Measurements from ENCODE around the gene BANF1. TPM values are rescaled to one million over a fixed set of nuclear protein-coding genes. Genes with fewer than 3 reads are reported as not detected.
"Not testable (repeated sequence)": the region's sequence is repeated elsewhere in the genome, so short reads cannot be mapped to it uniquely, and the experiment has no call there.

BANF1 gene
- polyA plus RNA-seq, 1 donor: 233 TPM

DNA sequence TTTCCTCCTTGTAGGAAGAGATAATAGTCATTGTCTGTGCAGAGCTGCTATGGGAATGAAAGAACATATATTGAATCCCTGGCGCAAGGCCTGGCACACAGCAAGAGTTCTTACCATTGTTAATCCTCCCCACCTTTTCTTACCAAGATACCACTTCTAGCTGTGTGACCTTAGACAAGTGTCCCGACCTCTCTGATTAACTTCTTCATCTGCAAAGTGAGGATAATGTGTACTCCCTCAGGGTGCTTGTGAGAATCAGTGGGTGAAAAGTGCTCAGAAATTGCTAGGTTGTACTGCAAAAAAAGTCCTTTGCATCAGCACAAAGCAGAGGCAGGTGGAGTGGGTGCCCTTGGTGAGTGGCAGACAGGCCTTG lies 5.8 kb downstream of the BANF1 start:
- no peak for DNase-seq

DNA sequence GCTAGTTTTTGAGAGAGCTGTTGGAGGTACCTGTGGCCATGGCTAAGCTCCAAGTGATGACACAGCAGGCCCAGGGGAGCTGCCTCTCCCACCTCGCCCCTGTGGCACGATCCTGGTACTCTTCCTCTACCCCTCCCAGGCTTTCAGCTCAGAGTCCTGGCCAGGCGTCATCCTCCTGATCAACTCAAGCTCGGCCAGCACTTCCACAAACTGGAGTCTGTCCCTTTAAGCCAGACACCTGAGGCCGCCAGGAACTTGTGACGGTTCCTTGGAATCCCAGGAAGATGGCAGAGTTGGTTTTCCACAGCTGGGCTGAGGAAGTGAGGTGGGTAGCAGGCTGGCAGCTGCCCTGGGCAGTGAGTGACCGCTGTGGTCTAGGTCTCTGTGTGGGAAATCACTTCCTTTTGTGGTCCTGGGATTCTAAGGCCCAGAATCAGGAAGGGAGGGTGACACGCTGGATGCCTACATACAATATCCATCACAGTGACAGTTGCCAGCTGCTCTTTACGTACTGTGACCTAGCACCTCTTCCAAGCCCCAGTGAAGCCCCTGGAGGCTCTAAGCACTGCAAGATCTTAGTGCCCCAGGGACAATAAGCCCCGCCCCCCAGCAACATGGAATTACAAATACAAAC lies 6.3 kb downstream of the BANF1 start:
- DNase-seq: no peak

DNA sequence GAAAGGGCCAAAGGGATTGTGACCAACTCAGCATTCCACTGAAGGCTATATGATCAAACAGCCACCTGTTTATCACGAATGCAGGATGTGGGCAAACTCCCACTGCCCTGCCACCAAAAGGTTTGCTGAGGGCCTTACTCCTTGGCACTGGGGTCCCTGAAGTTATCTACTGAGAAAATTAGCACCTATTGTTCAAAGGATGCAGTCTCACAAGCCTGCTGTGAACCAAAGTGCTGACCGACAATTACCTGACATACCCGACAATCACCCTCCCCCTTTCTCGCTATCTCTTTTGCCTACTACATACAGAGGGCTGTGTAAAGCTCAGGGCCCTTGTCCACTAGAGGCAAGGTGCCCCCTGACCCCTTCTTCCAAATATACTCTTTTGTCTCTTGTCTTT lies 7.7 kb downstream of the BANF1 start:
- DNase-seq: not testable (repeated sequence)

DNA sequence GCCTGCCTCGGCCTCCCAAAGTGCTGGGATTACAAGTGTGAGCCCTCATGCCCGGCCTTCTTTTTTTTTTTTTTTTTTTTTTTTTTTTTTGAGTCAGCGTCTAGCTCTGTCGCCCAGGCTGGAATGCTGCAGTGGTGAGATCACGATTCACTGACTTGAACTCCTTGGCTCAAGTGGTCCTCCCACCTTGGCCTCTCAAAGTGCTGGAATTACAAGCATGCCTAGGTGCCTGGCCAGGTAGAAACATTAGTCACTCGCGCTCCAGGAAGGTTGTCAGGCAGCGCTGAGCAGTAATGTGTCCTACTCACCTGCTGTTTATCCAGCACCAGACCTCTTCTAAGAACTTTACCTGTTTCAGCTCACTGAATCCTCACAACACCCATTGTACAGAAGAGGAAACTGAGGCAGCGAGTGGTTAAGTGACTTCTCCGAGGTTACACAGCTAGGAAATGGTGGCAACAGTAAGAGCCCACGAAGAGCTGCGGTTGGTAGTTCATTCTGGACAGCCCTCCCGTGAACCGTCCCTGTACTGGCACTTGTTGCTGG lies 9.0 kb downstream of the BANF1 start:
- DNase-seq: no peak

DNA sequence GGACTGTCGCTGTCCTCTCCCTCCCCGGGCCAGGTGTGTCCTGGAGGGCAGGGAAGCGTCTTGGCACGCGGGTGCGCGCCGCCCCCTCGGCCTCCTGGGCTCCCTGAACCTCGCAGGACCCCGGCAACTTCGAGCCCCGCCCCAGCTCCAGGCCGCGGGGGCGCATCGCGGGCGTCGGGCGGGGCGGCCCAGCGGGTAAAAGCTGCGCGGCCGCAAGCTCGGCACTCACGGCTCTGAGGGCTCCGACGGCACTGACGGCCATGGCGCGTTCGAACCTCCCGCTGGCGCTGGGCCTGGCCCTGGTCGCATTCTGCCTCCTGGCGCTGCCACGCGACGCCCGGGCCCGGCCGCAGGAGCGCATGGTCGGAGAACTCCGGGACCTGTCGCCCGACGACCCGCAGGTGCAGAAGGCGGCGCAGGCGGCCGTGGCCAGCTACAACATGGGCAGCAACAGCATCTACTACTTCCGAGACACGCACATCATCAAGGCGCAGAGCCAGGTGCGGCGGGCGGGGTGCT lies 9.5 kb downstream of the BANF1 start, which contains the start of gene CST6:
TSS of gene CST6 (plus strand) at position 224 of the 519 bp plus-strand sequence. CDS start at position 261, 37 bp downstream.
- no peak for DNase-seq

DNA sequence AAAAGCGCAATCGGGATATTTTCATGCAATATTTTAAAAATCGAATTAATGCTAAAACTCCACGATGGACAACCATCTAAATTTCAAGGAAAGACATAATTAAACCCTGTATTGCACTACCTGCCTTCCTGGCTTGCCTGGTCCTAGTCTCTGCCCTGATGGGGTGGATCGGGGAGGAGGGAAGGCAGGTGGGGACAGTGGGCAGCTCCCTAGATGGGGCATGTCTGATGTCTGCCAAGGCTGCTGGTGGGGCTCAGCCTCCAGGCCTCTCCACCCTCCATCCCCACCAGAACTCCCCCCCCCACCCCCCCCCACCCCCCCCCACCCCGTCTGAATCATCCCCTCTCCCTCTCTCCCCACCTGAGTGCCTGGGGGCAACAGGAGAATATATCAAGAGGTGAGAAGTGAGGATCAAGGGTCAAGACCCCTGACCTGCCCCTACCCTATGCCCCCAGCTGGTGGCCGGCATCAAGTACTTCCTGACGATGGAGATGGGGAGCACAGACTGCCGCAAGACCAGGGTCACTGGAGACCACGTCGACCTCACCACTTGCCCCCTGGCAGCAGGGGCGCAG lies 10.2 kb downstream of the BANF1 start:
- no peak for DNase-seq

DNA sequence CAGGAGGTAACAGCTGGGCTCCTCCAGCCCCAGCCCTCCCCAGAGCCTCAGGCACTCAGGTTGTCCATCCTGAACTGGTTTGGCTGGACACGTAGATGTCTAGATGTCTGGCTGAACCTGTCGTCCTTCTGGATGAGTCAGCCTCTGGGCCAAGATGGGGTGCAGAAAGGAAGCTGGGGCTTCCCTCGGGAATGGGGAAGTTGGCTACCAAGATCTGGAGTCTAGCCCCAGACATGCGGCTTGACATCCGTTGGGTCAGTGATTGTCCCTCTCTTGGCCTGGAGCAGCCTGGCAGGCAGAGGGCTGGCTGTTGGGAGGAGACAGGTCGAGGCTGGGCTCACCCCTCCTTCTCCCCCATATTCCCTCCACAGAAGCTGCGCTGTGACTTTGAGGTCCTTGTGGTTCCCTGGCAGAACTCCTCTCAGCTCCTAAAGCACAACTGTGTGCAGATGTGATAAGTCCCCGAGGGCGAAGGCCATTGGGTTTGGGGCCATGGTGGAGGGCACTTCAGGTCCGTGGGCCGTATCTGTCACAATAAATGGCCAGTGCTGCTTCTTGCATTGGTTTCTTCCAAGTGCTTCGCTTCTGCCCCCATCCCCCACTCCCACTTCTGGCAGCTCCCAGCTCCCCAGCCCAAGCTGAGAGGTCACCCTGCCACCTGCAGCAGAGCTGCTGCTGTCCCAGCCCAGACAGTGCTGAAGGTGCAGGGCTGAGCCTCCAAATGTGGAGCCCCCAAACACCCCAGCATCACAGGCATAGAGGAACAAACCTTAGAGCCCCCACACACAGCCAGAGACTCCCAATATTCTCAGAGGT lies 10.9 kb downstream of the BANF1 start:
- no peak for DNase-seq

DNA sequence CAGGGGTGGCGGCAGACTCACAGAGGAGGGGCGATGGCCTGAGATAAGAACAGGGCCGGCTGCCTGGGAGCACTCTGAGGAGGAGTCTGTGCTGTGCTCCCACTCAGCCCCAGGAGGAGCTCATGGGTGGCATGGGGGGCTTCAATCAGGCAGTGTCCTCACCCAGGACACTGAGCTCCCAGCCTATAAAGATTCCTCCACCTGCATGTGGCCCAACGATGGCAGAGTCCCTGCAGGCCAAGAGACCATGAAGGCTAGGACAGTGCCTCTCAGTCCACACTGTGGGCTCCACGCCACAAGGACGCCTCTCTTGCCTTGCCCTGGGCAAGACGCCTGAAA lies 11.4 kb downstream of the BANF1 start:
- no peak for DNase-seq

DNA sequence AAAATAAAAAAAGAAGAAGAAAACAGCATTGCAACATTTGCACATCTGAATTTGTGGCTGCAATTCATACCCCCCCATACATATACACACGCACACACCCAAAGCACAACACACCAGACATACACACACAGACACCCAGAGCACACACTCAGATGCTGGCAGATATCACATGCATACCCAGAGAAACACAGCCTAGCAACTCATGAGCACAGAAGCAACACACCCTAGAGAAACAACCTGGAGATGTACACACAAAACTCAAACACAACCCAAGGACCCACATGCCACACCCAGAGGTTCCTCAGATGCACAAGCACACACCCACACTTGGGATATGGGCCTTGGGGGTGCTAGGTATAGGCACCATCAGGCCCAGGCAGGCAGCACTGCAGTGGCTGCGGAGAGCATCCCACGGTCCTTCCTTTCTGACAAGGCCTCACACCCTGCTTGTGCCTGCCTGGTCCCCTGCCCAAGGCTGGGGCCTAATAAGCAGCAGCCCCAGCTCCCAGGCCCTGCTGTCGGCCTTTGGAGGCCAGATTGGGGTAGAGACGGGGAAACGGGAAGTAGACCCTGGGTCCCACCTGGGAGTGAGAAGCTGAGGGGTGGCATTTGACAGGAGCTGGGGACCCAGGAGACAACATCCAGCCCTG lies 12.6 kb downstream of the BANF1 start:
- no peak for DNase-seq

DNA sequence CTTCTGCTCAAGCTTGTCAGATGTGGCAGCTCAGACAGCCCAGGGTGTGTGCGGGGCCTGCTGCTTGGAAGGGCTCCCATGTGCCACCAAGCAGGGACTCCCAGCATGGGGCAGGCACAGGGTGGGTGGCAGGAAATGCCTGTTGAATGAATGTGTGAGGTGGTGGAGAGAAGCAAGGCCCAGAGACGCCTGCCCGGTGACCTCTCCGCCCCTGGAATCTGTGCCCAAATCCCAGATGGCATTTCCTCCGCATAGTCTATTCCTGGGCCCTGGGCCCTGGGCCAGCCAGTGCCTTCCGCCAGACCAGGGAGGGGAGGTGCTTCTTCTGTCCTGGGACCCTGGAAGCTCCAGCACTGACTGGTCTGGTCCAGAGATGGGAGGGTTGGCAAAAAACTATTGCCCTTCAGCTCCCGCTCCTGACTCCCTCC lies 13.2 kb downstream of the BANF1 start:
- no peak for DNase-seq

DNA sequence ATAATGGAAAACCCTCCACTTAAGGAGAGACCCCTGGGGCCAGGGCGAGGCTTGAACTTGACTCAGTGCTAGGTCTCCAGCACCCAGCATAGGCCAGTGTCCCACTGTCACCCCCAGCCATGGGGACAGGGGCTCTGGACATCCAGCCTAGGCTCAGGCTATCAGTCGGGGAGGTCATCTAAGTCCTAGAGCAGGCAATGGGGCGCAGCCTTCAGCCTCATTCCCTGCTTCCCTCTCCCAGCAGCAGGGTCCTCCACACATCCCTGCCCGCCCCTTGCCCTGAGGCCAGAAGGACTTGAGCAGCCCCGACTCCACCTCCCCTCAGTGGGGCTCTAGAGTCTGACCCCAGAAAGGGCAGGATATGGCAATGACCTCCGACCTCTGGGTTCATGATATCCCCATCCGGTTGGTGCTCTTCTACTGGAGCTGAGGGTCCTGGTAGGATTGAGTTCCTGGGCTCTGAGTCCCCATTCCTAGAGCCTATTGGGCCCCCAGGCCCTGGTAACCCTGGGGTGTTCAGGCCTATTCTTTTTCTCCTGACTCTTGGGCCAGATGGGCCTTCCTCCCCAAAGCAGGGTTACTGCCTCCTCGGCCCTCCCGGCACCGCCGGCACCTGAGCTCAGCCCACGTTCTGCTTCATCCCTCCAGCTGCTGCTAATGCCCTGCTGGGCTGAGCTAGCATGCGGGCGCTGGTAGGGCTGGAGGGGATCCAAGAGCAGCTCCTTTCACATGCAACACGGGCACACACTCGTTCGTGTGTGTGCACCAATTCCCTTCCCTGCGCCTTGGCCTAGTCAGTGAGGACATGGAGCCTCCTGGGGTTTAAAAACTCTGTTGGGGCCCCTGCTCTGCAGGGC lies 13.9 kb downstream of the BANF1 start:
- no peak for DNase-seq

DNA sequence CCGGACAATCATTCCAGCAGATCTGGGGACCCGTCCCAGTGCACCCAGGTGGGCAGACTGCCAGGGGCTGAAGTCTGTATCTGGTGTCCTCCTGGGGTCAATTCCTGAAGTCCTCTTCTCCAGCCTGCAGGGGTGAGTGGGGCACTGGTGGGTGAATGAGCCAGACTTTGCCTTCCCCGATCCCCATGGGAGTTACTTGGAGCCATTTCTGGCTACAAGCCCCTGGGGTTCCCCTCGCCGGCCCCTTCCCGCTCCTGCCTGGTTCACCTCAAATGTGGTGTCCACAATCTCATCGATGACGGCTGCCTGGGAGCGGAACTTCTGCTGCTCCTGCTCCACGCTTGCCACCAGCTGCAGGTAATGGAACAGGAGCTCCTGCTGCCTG lies 14.5 kb downstream of the BANF1 start:
- DNase-seq: no peak

DNA sequence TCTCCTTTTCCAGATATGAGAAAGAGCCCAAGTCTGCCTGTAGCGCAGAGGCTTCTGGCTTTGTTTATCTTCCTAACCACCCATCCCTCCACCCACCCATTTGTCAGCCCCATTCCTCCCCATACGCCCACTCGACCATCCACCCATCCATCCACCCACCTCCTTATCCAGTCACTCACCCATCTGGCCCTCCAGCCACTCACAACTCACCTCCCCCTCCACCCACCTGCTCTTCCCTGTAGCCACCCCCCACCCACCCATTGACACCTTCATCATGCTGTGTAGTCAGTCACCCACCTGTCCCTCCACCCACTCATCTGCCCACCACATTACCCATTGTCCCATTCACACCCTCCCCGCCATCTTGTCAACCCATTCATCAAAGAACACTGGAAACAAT lies 15.0 kb downstream of the BANF1 start:
- DNase-seq: no peak

DNA sequence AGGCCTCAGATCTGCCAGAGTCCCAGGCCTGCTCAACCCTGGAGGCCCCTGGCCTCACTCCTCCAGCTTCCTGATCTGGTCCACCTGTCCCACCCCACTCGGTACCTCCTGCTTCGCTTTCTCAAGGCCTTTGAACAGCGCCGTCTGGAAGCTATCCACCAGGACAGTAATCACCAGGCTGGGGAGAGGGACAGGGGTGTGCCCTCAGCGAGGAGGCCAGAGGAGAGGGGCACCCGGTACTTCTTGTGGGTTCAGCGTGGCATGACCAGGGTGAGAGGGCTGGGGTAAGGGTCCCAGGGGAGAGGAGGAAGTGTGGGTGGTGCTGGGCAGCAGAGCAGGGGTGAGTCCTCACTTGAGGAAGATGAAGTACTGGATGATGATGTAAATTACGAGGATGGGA lies 17.9 kb downstream of the BANF1 start:
- DNase-seq: no peak

DNA sequence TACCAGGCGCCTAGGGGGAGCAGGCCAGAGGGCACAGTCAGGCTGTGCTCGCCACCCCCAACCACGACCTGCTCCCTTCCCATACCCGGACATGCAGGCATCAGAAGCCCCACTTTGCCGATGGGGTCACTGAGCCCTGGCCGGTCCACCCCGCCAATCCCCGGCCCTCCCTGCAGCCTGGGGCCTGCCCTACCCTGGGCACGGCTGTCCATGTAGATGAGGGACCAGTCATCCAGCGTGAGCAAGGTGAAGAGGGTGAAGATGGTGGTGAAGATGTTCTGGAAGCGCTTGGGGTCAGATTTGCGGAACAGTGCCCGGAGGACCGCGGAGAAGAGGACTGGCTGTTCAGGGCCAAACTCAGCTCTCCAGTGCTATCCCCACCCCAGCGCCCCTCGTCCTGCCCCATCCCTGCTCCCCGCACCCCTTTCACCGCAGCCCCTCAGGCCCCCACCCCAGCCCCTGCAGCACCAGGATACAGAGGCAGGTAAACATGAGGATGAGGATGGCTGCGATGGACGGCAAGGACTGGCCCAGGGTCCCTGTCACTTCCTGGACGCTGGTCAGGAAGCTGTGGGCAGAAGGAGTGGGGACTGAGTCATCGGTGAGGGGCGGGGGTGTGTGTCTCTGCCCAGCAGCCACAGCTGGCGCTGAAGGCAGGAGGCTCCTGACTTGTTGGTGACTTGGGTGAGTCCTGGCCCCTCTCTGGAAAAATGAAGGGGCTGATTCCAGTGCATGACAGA lies 18.5 kb downstream of the BANF1 start:
- DNase-seq: no peak

DNA sequence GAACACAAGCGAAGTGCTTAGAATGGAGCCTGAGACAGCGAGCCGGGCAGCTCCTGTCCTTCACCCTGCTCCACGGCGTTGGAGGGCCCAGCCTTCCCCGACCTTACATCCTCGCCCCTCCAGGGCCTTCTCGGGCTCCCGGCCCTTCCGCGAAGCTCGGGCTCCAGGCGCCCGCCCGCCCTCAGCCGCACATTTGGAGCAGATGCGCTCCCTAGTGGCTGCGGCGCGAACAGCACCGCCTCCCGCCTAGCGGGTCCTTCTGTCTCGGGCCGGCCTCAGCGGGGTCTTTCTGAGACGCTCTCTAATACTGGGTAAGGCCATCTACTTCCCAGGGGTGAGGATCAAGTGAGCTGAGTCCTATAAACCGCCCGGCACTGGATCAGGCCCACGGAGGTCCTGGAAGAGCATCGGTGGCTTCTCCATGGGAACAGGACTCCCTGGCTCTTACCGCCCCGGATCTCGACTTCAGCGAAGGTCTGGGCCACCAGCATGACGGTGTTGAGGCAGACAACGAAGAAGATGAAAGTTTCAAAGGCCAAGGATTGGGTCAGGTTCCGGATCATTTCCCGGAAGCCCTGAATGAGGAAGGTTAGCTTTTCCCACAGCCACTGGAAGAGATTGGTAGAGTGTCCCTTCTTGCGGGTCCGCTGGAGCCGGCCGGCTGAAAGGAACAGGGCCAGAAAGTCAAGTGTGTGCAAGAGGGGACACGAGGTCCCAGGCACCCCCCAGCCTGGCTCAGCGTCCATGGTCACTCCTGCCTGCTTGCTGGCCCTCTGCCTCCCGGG lies 20.3 kb downstream of the BANF1 start:
- peak; percentile 34 for DNase-seq

DNA sequence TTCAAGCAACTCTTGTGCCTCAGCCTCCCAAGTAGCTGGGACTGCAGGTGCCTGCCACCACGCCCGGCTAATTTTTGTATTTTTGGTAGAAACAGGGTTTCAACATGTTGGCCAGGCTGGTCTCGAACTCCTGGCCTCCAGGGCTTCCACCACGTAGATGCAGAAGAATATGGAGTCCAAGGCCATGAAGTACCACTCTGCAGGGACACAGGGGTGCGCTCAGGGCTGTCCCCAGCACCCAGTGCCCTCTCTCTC lies 20.8 kb downstream of the BANF1 start:
- DNase-seq: not testable (repeated sequence)

DNA sequence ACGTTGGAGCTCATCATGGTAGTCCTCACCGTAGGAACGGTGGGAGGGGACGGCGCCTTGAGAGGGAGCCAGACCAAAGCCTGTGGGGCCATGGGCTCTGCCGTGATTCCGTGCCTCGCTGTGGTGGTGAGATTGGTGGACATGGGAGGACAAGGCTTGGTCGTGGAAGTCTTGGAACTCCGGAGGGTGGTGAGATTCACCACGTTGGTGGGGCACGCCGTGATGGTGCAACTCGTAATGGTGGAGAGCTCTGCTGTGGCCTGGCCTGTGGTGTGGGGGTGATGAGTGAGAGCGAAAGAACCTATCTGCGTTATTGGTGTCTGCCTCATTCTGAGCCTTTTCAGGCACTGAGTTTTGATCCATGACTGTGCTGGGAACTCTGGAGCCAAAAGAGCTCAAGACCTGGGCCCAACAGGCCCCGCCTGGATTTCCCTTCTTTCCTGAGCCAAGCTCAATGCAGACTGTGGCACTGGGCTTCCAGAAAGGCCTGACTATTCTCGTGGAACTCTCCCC lies 23.8 kb downstream of the BANF1 start, which contains the start of gene CATSPER1:
TSS of gene CATSPER1 (minus strand) at position 463 of the 513 bp plus-strand sequence. CDS start at position 363, 100 bp downstream.
- no peak for DNase-seq

DNA sequence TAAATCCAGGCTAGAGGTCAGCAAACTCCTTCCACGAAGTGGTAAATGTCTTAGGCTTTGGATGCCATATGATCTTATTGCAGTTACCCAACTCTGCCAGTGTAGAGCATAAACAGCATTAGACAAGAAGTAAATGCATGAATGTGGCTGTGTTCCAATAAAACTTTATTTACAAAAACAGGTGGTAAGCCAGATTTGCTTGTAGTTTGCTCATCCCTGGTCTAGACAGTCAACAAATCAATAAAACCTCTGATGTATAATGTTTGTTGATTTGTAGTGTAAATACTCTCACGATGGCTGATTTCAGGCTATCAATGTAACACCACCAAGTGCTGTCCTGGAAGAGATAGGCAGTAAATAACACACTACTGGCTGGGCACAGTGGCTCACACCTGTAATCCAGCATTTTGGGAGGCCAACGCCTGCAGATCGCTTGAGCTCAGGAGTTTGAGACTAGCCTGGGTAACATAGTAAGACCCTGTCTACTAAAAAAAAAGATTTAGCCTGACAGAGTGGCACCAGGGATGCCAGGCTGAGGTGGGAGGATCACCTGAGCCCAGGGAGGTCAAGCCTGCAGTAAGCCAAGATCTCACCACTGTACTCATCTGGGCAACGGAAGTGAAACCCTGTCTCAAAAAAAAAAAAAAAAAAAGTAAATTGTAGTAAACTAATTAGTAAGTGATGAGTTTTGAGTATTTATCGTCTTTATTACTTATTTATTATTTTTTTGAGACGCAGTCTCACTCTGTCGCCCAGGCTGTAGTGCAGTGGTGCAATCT lies 30.8 kb downstream of the BANF1 start:
- DNase-seq: no peak
